Erythroblast (primary cell): ENCODE measurements around the gene GABBR2.

Source experiments
- GATA1 ChIP-seq: IDR thresholded peaks from 2 replicates; pipeline ENCODE4 v1.6.1; 2011; ENCODE audit warnings: low read depth, mild to moderate bottlenecking, control low read depth, low read length, moderate library complexity
- POLR2A ChIP-seq: IDR thresholded peaks from 2 replicates; pipeline ENCODE4 v1.6.1; 2011; ENCODE audit warnings: mild to moderate bottlenecking, low read length

- TF ChIP-seq POLR2A: no peak
- TF ChIP-seq GATA1: no peak
Measured at GRCh38 chr9:98625728-98626127, 83.0 kb downstream of the GABBR2 start.
